ENCODE data around the gene CARD10. TPM values are rescaled to one million over a fixed set of nuclear protein-coding genes. Genes with fewer than 3 reads are reported as not detected.

CARD10 gene
- total RNA-seq, 1 donor from 2014 or later = 2.7 TPM

DNA sequence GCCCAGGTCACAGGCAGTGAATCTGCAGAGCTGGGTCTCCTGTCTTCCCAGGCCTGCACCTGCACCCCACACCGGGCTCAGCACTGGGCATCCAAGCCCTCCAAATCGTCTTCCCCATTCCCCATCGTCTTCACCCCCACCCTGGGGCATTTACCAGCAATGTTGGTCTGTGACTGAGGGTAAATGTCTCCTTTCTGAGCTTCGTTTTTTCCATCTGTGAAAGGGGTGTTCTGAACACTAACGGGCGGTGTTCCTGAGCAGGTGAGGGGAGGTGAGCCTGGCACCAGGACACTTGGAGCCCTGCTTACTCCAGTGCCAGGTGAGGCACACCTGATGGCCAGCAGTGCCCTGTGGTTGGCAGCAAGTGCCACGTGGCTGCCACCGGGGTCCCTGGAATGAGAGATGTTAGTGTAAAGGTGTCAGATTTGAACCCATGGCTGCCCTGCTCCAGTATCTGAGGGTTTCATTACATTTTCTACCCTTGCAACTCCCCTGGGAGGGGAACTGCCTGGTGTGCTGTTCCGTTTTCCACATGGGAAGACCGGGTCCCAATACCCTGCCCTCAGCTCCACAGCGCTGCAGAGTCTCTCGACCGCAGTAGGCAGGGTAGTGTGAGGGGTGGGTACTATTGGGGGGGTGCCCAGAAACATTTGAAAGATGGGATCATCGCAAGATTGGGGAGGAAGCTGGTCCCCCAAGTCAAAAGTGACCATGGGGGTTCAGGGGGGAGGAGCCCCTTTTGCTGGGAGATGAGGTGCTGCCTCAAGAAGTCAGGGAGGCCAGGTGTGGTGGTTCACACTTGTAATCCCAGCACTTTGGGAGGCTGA lies 43.0 kb upstream of the CARD10 start:
- peak overlapping the region; percentile 38 for H3K27ac Mint-ChIP-seq (ENCODE audit: unreplicated experiment)
- H3K4me3 Mint-ChIP-seq (ENCODE audit: unreplicated experiment) = peak overlapping the region; percentile 80
- peaks cover 2% of the 10 kb centered on the region for H3K4me1 Mint-ChIP-seq (ENCODE audit: low read depth, unreplicated experiment)
- TF ChIP-seq CTCF (IDR thresholded peaks at IDR 0.05; ENCODE audit: partially characterized antibody, unreplicated experiment) = no peak
- peaks cover 7% of the 10 kb centered on the region for H3K9me3 Mint-ChIP-seq (ENCODE audit: unreplicated experiment)
- no peak for DNase-seq
- H3K36me3 Mint-ChIP-seq (ENCODE audit: unreplicated experiment) = no peaks in the 10 kb centered on the region
- H3K27me3 Mint-ChIP-seq (ENCODE audit: unreplicated experiment) = peaks cover 7% of the 10 kb centered on the region

- Mint-ChIP-seq H3K9me3 (ENCODE audit: unreplicated experiment) (peaks cover 7% of the 10 kb centered on the region), H3K4me1 (ENCODE audit: low read depth, unreplicated experiment) (peaks cover 2% of the 10 kb centered on the region), H3K27ac (ENCODE audit: unreplicated experiment) (peak overlapping the region; percentile 38), H3K36me3 (ENCODE audit: unreplicated experiment) (no peaks in the 10 kb centered on the region), H3K4me3 (ENCODE audit: unreplicated experiment) (peak overlapping the region; percentile 80), H3K27me3 (ENCODE audit: unreplicated experiment) (peaks cover 8% of the 10 kb centered on the region)
- TF ChIP-seq CTCF (IDR thresholded peaks at IDR 0.05; ENCODE audit: partially characterized antibody, unreplicated experiment) = peak; percentile 92
- DNase-seq = peak; percentile 91
Measured at GRCh38 chr22:37561212-37562048, 42.2 kb upstream of the CARD10 start.

DNA sequence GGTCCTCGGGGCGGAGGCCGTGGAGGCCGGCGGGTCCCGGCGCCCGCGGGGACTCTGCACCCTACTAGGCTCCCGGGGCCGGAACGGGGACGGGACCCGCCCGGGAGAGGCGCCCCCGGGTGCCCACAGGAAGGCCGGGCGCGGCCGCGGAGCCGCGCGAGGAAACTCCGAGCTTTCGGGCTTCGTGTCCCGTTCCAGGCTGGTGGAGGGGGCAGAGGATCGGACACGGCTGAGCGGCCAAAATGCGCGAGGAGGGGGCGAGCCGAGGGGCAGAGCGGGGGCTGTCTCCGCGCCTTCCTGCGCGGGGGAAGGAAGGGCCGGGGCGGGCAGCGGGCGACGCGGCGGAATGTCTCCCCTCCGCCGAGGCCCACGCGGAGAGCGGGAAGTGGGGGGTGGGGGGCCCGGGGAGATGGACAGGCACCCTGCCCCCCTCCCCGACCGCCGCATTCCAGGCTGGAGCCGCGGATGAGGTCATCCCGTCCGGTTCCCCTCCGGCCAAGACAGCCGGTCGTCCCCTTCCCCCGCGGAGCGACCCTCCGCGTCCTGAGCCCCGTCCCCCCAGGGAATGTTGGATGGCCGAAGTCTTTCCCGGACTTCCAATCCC lies 41.5 kb upstream of the CARD10 start:
- no peak for TF ChIP-seq CTCF (IDR thresholded peaks at IDR 0.05; ENCODE audit: partially characterized antibody, unreplicated experiment)
- Mint-ChIP-seq H3K27ac (ENCODE audit: unreplicated experiment) (no peak overlapping the region), H3K4me1 (ENCODE audit: low read depth, unreplicated experiment) (peaks cover 3% of the 10 kb centered on the region), H3K36me3 (ENCODE audit: unreplicated experiment) (no peaks in the 10 kb centered on the region), H3K4me3 (ENCODE audit: unreplicated experiment) (no peak overlapping the region), H3K27me3 (ENCODE audit: unreplicated experiment) (peaks cover 14% of the 10 kb centered on the region), H3K9me3 (ENCODE audit: unreplicated experiment) (peaks cover 7% of the 10 kb centered on the region)
- no peak for DNase-seq

DNA sequence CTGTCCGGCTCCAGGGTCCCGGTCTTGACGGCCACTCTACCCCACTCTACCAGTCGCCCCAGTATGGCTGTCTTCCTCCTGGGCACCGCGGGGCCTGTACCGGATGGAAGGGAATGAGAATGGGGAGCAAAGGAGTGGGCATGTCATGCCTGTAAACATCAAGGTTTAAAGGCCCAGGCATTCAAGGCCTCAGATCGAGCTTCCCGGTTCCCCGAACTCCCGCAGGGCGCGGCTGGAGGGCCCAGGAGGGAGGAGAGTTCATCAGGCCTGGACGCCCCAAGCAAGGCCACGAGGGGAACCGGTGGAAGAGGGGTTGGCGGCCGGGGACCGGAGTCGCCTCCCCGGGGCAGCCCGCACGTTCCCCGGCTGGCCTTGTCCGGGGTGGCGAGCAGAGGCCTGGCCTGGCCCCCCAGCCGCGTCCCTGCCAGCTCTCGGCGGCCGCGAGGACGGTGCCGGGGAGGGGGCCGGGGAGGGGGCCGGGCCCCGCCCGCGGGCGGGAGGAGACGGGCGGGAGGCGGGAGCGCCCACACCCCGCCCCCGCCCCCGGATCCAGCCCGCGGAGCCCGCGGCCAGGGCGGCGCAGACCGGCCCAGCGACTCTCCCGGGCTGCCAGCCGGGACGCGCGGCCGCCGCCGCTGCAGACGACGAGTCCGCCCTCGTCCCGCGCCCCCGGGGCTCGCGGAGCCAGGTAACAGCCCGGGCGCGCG lies 40.8 kb upstream of the CARD10 start, which contains the start of gene CDC42EP1:
CDC42EP1 (plus strand) TSS at position 580 of the 707 bp plus-strand sequence. CDS start 5,870 bp downstream, outside the sequence.
- DNase-seq = no peak
- Mint-ChIP-seq H3K27me3 (ENCODE audit: unreplicated experiment) (peaks cover 14% of the 10 kb centered on the region), H3K9me3 (ENCODE audit: unreplicated experiment) (peaks cover 7% of the 10 kb centered on the region), H3K4me3 (ENCODE audit: unreplicated experiment) (peak within 1 kb of the TSS; percentile 70), H3K4me1 (ENCODE audit: low read depth, unreplicated experiment) (peaks cover 3% of the 10 kb centered on the region), H3K27ac (ENCODE audit: unreplicated experiment) (no peak within 1 kb of the TSS), H3K36me3 (ENCODE audit: unreplicated experiment) (no peaks in the 10 kb centered on the region)
- no peak for TF ChIP-seq CTCF (IDR thresholded peaks at IDR 0.05; ENCODE audit: partially characterized antibody, unreplicated experiment)

Data from glutamatergic neuron (in vitro differentiated cells).